MG63 (cell line): ENCODE results near the gene ARHGAP33. TPM values are rescaled to one million over a fixed set of nuclear protein-coding genes. Genes with fewer than 3 reads are reported as not detected.

Experiments
- DNase-seq: peaks from one replicate; pipeline ENCODE4 v3.0.0-alpha.2; 2020
- H3K27me3 ChIP-seq: fragments of 250-450 bp; sonication (Bioruptor Pico); 2 replicates; pipeline ENCODE4 v1.5.1; 2020; ENCODE audit warnings: mild to moderate bottlenecking, moderate library complexity
- H3K36me3 ChIP-seq: fragments of 250-450 bp; sonication (Bioruptor Pico); 2 replicates; pipeline ENCODE4 v1.5.1; 2020; ENCODE audit warnings: mild to moderate bottlenecking, moderate library complexity
- H3K4me3 ChIP-seq: fragments of 250-450 bp; sonication (Bioruptor Pico); 2 replicates; pipeline ENCODE4 v1.5.1; 2020; ENCODE audit warnings: mild to moderate bottlenecking, moderate library complexity
- H3K9me3 ChIP-seq: fragments of 250-450 bp; sonication (Bioruptor Pico); 2 replicates; pipeline ENCODE4 v1.5.1; 2020; ENCODE audit warnings: mild to moderate bottlenecking, moderate library complexity
- total RNA-seq: library from RNA; depleted of rRNA; stranded (reverse); fragments of >200 nt; shearing (Covaris generic); gene quantifications from 2 replicates; pipeline ENCODE4 v1.2.3, GENCODE V29; 2014; ENCODE audit warnings: low replicate concordance

ARHGAP33 gene
- total RNA-seq, 1 experiment from 2014 or later: 1.6 TPM

- DNase-seq: no peak
- H3K27me3 ChIP-seq: no peaks in the 10 kb centered on the region
- peaks cover 30% of the 10 kb centered on the region for H3K36me3 ChIP-seq
- H3K4me3 ChIP-seq: no peak overlapping the region
- H3K9me3 ChIP-seq: no peaks in the 10 kb centered on the region
Measured at GRCh38 chr19:35750167-35750566, 25.2 kb upstream of the ARHGAP33 start.

GRCh38 chr19:35751839-35752745 is 23.3 kb upstream of the ARHGAP33 start:
- Histone ChIP-seq H3K36me3 (peaks cover 30% of the 10 kb centered on the region), H3K9me3 (no peaks in the 10 kb centered on the region)
- no peak for DNase-seq

GRCh38 chr19:35752746-35753350 is 22.5 kb upstream of the ARHGAP33 start:
- Histone ChIP-seq H3K36me3 (peaks cover 30% of the 10 kb centered on the region), H3K27me3 (no peaks in the 10 kb centered on the region), H3K4me3 (no peak overlapping the region), H3K9me3 (no peaks in the 10 kb centered on the region)
- no peak for DNase-seq

More at GRCh38 chr19:35751839-35752745, 23.3 kb upstream of the ARHGAP33 start:
- no peak overlapping the region for H3K4me3 ChIP-seq
- no peaks in the 10 kb centered on the region for H3K27me3 ChIP-seq

- no peak for DNase-seq
- Histone ChIP-seq H3K27me3 (no peaks in the 10 kb centered on the region), H3K4me3 (no peak overlapping the region), H3K36me3 (peaks cover 32% of the 10 kb centered on the region), H3K9me3 (no peaks in the 10 kb centered on the region)
Measured at GRCh38 chr19:35753634-35754369, 21.6 kb upstream of the ARHGAP33 start.

GRCh38 chr19:35754370-35755130 is 20.8 kb upstream of the ARHGAP33 start:
- DNase-seq: no peak
- no peaks in the 10 kb centered on the region for H3K9me3 ChIP-seq
- no peaks in the 10 kb centered on the region for H3K27me3 ChIP-seq
- peaks cover 39% of the 10 kb centered on the region for H3K36me3 ChIP-seq
- H3K4me3 ChIP-seq: no peak overlapping the region

GRCh38 chr19:35755131-35755549 is 20.2 kb upstream of the ARHGAP33 start:
- no peak for DNase-seq
- no peaks in the 10 kb centered on the region for H3K27me3 ChIP-seq
- H3K36me3 ChIP-seq: peaks cover 45% of the 10 kb centered on the region
- H3K9me3 ChIP-seq: no peaks in the 10 kb centered on the region
- H3K4me3 ChIP-seq: no peak overlapping the region

GRCh38 chr19:35755550-35756376 is 19.6 kb upstream of the ARHGAP33 start:
- peaks cover 51% of the 10 kb centered on the region for H3K36me3 ChIP-seq
- no peaks in the 10 kb centered on the region for H3K27me3 ChIP-seq
- H3K4me3 ChIP-seq: no peak overlapping the region
- DNase-seq: no peak
- H3K9me3 ChIP-seq: no peaks in the 10 kb centered on the region

GRCh38 chr19:35756377-35757230 is 18.8 kb upstream of the ARHGAP33 start, which contains the start of gene HSPB6:
HSPB6 (minus strand) TSS chr19:35757029; CDS start chr19:35757008, 21 bp downstream.
- no peaks in the 10 kb centered on the region for H3K9me3 ChIP-seq
- peak within 1 kb of the TSS; percentile 93 for H3K4me3 ChIP-seq
- no peaks in the 10 kb centered on the region for H3K27me3 ChIP-seq
- DNase-seq: peak; percentile 53
- H3K36me3 ChIP-seq: peaks cover 53% of the 10 kb centered on the region

- DNase-seq: peak; percentile 99
- no peaks in the 10 kb centered on the region for H3K27me3 ChIP-seq
- H3K36me3 ChIP-seq: peaks cover 55% of the 10 kb centered on the region
- no peaks in the 10 kb centered on the region for H3K9me3 ChIP-seq
- H3K4me3 ChIP-seq: peak overlapping the region; percentile 93
Measured at GRCh38 chr19:35757231-35757748, 18.1 kb upstream of the ARHGAP33 start.

- Histone ChIP-seq H3K27me3 (no peaks in the 10 kb centered on the region), H3K4me3 (peak within 1 kb of the TSS; percentile 93), H3K9me3 (no peaks in the 10 kb centered on the region), H3K36me3 (peaks cover 50% of the 10 kb centered on the region)
- DNase-seq: peak; percentile 100
Measured at GRCh38 chr19:35757749-35758608, 17.4 kb upstream of the ARHGAP33 start, which contains the start of gene PROSER3. PROSER3 (plus strand) TSS chr19:35758176; CDS start chr19:35758216, 40 bp downstream.

- peaks cover 45% of the 10 kb centered on the region for H3K36me3 ChIP-seq
- H3K27me3 ChIP-seq: no peaks in the 10 kb centered on the region
- H3K9me3 ChIP-seq: no peaks in the 10 kb centered on the region
- DNase-seq: no peak
- no peak overlapping the region; the same call in 1 of the 2 replicates for H3K4me3 ChIP-seq
Measured at GRCh38 chr19:35759697-35760096, 15.7 kb upstream of the ARHGAP33 start.

GRCh38 chr19:35760711-35761349 is 14.5 kb upstream of the ARHGAP33 start:
- Histone ChIP-seq H3K4me3 (no peak overlapping the region), H3K9me3 (no peaks in the 10 kb centered on the region), H3K27me3 (no peaks in the 10 kb centered on the region), H3K36me3 (peaks cover 55% of the 10 kb centered on the region)
- DNase-seq: peak; percentile 19
